Measurements from ENCODE around the gene TMEM94.
"Not testable (repeated sequence)": the region's sequence is repeated elsewhere in the genome, so short reads cannot be mapped to it uniquely, and the experiment has no call there.

Gene TMEM94

GRCh38 chr17:75456417-75457046, at the start of gene TMEM94:
Gene TMEM94 (plus strand): TSS chr17:75456635. CDS start chr17:75471906, 15,271 bp downstream.
- peak; percentile 82 to 90 for DNase-seq (ENCODE audit: low read depth in 2 of 2)

DNA sequence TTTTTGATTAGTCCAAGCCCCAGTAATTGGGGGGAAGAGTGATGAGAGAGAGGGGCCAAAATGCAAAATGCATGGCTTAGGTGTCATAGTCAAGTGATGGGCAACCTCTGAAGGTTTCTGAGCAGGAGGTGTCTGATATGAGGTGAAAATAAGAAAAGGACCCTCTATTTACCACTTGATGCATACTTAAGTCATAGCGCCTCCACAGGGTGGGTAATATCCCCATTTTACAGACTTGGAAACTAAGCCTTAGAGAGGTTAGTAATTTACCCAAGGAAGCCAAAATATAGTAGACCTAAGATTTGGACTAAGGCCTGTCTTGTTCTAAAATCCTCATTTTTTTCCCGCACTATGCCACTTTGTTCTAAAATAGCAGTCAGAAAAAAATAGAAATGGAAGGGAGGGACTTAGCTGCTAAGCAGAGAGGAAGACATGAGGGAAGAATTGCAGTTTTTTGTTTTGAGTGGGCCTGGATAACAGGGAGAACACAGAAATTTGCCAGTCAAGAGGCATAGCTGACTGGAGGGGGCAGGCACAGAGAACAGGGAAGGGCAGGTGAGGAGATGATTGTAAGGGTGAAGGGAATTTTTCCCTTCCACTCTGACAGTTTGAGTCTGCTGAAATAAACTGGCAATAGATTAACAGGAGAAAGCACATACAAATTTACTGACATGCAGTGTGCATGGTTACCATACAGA, 48.6 kb upstream of the TMEM94 start:
- DNase-seq (ENCODE audit: low read depth in 2 of 2): no peak

- DNase-seq (ENCODE audit: low read depth in 2 of 2): no peak
These were observed 46.3 kb upstream of the TMEM94 start for GRCh38 chr17:75410141-75410540.

DNA sequence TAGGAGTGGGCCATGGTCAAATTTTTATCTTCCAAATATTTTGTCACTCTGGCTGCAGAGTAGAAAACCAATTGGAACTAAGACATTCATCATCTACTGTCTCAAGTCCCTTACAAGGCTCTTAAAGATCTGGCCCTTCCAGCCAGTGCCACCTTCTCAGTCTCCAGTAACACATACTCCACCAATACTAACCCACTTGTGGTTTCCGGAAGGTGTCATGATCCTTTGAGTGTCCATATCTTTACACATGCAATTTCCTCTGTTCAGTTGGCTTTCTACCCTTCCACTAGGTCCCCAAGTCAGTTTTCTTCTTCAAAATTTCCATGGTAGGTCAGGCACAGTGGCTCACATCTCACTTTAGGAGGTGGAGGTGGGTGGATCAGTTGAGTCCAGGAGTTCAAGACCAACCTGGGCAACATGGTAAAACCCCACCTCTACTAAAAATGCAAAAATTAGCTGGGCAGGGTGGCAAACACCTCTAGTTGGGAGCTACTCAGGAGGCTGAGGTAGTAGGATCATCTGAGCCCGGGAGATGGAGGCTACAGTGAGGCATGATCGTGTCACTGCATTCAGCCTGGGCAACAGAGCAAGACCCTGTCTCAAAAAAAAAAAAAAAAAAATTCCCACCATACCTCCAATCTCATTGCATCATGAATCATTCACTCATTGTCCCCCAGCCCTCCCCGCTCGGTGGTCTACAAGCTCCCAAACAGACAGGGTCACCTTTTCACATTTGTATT, 44.9 kb upstream of the TMEM94 start:
- no peak for DNase-seq (ENCODE audit: low read depth in 2 of 2)

DNA sequence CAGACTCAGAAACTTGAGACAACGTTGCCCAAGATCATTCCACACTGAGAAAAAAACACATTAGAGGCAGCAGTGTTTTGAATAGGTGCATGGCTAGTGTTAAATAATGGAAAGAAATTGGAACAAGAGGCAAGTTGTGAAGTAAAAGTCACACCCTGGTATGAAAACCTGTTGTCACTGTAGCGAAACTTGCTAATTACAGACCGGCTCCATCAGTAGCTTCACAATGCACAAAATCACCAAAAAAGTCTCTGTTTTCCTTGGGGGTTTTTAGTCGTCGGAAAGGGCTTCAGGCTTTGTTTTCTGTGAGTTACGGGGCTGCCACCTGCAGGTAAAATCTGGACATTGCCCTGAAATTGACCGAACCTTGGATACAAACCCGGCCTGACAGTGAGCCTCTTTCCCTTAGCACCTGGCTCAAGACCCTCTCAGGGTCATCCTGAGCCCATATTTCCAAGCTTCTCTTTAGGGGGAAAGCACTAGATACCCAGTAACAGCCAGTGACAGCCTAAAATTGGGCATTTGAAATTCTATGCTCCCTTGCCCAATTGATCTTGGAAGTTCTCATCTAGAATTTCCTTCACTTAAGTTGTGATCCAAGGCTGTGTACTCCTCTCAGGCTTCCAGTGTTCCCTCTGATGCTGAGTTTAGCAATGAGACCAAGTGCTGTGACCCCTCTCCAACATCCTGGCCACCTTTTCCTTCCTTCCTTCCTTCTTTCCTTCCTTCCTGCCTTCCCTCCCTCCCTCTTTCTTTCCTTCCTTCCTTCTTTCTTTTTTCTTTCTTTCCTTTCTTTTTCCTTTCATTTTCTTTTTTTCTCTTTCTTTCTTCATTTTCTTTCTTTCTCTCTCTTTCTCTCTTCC, 43.7 kb upstream of the TMEM94 start:
- peak; percentile 44 to 47 for DNase-seq (ENCODE audit: low read depth in 2 of 2)

DNA sequence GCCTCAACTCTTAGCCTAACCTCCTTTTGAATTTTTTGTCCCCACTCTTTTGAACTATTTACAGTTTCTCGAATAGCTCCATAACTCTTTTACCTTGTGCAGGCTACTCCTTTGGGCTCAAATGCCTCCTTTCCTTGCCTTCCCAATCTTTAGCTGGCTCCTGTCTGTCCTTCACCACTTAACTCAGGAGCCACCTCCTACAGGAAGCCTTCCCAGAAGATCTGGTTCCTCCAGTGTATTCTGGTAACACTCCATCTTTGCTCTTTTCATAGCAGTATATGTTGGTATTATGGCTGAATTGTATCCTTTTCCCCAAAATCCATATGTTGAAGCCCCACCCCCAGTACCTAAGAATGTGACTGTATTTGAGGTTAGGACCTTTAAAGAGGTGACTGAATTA, 41.9 kb upstream of the TMEM94 start:
- no peak for DNase-seq (ENCODE audit: low read depth in 2 of 2)

GRCh38 chr17:75416006-75416405, 40.4 kb upstream of the TMEM94 start:
- DNase-seq (ENCODE audit: low read depth in 2 of 2): no peak

GRCh38 chr17:75417054-75417580, 39.3 kb upstream of the TMEM94 start:
- DNase-seq (ENCODE audit: low read depth in 2 of 2): no peak

DNA sequence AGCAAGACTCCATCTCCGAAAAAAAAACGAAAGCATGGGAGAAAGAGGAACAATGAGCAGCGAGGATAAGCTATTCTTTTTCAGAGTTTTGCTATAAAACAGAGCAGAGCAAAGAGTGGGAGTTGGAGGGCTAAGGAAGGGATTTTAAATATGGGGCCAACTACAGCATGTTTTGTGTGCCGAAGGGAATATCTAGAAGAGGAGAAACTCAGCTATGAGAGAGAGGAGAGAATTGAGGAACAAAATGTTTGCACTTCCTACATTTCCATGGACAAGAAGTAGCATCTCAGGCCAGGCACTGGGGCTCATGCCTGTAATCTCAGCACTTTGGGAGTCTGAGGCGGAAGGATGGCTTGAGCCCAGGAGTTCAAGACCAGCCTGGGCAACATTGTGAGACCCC, 37.9 kb upstream of the TMEM94 start:
- no peak for DNase-seq (ENCODE audit: low read depth in 2 of 2)

DNA sequence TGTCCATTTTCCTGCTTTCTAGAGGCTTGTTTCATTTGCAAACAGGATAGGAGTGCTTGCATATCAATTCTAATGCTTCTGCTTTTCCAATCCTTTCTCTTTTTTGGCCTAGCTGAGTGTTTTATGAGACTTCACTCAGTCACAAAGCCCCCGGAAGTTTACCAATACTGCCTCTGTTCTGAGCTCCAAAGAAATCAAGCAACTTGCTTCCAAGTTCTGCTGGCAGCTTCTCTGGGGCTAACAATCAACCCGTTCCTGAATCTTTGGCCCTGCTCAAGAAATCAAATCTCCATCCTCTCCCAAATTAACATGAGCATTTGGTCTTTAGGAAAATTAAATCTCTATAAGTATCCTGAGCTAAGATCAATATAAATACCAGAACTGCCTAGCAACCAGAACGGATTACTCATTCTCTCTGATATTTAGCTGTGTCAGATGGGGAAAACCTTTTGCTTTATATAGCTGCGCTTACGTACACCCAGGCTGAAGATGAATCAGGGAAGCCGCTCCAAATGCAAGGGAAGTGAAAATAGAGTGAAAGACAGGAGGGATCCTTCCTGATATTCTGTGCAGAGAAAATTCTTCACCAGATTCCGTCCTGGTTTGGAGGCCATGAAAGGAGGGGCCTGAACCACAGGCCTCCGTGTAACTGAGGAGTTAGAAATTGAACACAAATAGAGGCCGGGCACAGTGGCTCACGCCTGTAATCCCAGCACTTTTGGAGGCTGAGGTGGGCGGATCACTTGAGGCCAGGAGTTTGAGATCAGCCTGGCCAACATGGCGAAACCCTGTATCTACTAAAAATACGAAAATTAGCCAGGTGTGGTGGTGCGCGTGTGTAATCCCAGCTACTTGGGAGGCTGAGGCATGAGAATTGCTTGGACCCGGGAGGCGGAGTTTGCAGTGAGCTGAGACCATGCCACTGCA, 27.6 kb upstream of the TMEM94 start:
- DNase-seq (ENCODE audit: low read depth in 2 of 2): no peak

DNA sequence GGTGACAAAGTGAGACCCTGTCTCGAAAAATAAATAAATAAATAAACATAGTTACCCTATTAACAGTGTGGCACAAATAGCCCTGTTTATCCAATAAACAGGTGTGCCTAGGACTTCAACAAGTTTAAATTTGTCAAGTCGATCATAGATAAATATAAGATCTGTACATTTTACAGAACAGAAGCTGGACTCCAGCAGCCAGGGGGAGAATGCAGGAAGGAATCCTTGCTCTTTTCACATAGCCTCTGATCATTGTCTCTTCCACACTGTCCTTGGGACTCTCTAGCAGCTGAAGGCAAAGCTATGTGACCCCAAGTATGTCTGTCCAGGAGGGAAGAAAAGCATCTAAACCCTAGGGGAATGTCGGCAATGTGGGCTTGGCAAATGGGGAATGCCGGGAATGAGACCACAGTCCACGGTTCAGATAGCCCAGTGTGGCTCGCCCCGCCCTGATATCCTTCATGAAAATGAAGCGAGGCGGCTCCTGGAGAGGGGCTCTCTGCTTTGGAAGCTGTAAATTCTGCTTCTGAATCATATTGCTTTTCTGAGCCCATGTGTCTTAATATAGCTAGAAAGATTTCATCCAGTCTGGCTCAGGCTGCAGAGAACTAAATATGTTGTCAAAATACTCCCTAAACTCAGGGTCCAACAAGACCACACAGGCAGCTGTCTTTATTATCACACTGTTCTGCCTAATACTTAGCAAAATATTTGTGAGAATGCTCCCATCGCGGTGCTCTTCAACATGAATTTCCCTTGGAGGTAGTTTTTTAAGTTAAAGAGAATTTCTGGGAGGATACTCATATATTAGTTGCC, 26.1 kb upstream of the TMEM94 start:
- DNase-seq (ENCODE audit: low read depth in 2 of 2): no peak

DNA sequence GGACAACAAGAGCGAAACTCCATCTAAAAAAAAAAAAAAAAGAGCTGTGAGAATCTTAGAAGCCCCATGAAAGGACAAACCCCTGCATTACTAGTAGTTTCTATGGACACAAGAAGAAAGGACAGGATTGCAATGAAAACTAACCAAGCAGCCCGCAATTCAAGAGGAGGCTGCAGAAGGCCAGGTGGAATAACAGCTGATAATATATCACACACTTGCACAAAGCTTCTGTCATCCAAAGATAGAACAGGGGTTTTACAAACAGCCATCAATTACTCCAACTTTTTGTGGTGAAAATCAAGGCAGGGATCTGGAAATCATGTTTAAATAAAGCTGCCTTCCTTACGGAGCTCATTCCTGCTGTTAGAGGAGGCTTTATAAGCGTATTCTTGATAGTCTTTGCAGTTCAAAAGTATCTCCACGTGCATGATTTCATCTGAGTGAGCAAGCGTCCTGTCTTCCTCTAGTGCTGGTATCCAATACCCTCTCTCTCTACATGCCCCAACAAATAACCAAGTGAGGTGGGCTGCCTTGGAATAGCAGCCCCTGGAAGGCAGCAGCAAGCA, 23.1 kb upstream of the TMEM94 start:
- no peak for DNase-seq (ENCODE audit: low read depth in 2 of 2)

DNA sequence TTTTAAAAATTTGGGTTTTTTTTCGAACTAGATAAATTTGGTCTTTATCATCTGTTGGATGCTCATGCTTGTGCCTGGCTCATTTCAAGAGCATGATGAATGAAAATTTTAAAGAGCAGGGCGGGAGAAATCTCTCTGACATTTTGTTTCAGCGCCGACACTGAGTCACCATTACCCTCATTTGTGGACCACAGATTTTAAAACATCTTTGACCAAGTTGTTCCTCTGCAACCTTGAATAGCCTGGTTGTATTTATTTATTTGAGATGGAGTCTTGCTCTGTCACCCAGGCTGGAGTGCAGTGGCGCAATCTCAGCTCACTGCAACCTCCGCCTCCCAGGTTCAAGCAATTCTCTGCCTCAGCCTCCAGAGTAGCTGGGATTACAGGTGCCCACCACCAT, 22.0 kb upstream of the TMEM94 start:
- not testable (repeated sequence) for DNase-seq (ENCODE audit: low read depth in 2 of 2)

- DNase-seq (ENCODE audit: low read depth in 2 of 2): not testable (repeated sequence)
These were observed 19.0 kb upstream of the TMEM94 start for GRCh38 chr17:75437404-75437803.

DNA sequence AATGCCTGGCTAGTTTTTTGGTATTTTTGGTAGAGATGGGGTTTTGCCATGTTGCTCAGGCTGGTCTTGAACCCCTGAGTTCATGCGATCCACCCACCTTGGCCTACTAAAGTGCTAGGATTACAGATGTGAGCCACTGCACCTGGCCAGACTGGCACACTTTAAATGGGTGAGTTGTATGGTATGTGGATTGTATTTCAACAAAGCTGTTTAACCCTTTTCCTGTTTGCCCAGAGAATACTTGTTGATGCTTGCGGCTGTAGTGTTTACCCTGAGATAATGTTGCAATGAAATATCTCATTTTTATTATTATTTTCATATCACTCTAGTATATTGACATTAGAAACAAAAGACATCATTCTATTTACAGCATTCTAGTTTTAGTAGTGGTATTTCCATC, 17.1 kb upstream of the TMEM94 start:
- DNase-seq (ENCODE audit: low read depth in 2 of 2): no peak

DNA sequence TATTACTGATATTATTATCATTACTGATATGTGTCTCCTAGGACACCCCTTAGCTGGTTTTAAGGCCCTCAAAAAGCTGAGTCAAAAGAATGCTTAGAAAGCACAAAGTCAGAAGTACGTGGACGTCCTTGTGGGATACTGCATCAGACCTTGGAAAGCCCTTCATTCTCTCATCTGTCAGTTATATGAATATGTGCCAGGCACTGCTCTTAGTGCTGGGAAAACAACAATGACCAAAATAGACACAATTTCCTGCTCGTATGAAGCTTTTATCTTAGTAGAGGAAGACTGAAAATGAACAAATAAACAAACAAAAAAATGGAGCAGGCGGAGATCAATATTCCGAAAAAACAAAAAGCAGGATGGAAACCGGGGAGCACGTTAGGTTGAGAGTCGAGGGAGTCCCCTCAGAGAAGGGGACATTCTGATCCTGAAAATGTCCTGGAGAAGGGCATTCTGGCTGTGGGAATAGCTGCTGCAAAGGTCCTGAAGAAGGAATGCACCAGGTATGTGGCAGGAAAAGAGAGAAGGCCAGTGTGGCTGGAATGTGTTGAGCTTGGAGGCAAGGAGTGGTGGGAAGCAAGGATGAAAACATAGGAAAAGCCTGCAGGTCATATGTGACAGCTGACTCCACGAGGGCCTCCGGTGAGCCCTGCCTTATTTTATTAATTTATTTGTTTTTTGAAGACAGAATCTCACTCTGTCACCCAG, 15.5 kb upstream of the TMEM94 start:
- no peak for DNase-seq (ENCODE audit: low read depth in 2 of 2)

DNA sequence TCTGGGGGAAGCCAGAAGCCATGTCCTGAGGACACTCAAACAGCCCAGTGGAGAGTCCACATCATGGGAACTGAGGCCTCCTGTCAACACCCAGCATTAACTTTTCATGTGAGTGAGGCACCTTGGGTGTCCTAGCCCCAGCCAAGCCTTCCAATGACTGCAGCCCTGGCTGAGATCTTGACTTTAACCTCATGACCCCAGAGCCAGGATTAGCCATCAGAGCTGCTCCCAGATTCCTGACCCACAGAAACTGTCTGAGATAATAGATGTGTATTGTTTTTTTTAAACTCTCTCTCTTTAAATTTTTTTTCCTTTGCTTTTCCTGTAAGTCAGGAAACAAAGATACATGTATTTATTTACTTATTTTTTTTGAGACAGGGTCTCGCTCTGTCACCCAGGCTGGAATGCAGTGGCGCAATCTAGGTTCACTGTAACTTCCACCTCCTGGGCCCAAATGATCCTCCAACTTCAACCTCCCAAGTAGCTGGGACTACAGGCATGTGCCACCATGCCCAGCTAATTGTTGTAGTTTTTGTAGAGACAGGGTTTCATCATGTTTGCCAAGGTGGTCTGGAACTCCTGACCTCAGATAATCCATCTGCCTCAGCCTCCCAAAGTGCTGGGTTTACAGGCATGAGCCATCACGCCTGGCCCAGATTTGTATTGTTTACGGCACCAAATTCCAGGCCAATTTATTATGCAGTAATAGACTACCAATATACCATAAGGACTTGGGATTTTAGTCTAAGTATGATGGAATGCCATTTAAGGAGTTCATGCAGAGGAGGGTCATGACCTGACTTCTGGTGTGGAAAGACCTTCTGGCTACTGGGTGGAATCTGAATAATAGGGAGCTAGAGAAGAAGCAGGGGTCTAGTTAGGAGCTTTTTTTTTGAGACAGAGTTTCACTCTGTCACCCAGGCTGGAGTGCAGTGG, 14.0 kb upstream of the TMEM94 start:
- DNase-seq (ENCODE audit: low read depth in 2 of 2): no peak

DNA sequence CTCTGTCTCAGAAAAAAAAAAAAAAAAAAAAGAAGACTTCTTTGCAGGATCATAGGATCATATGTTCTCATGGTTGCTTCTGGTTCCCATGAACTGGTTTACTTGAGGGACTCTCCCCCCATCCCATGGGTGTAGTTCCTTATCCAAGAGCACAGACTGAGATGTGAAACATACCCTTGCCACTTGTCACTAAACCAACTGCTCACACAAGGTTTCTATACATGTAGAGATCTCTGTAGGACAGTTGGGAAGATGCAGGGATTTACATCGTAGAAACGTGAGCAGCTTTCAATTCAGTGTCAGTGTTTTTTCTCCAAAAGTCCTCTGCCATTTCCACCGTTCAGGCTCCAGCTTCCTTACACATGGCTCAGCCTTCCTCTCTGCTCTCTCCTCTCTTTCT, 11.1 kb upstream of the TMEM94 start:
- no peak for DNase-seq (ENCODE audit: low read depth in 2 of 2)
